Kidney epithelial cell (primary cell): ENCODE data around the gene AOAH. TPM values are rescaled to one million over a fixed set of nuclear protein-coding genes. Genes with fewer than 3 reads are reported as not detected.
A peak's percentile ranks its signal among the peaks of the same experiment; 100 is the strongest.
"Not testable (repeated sequence)": the region's sequence is repeated elsewhere in the genome, so short reads cannot be mapped to it uniquely, and the experiment has no call there.

ENCODE experiments used
- DNase-seq: peaks from one replicate; pipeline ENCODE4 v3.0.0-alpha.2; 2010; ENCODE audit warnings: low read depth
- H3K27me3 ChIP-seq: 2 replicates; pipeline ENCODE4 v1.6.0; 2011; ENCODE audit warnings: low read length; ENCODE audit not compliant: control insufficient read depth, insufficient read depth
- H3K36me3 ChIP-seq: 2 replicates; pipeline ENCODE4 v1.5.1; 2011; ENCODE audit warnings: low read length; ENCODE audit not compliant: control insufficient read depth, insufficient read depth
- H3K4me3 ChIP-seq: 2 replicates; pipeline ENCODE4 v1.5.1; 2011; ENCODE audit warnings: low read depth, mild to moderate bottlenecking, control low read depth, low read length
- total RNA-seq: library from RNA; depleted of rRNA; stranded (reverse); fragments of >200 nt; gene quantifications from 2 replicates; pipeline ENCODE4 v1.2.3, GENCODE V29; 2015
- TF ChIP-seq, protein P1 (sequence below): IDR thresholded peaks from 2 replicates; pipeline ENCODE4 v1.5.1; 2011; ENCODE audit warnings: mild to moderate bottlenecking, moderate library complexity, low read length, control low read depth, inconsistent platforms; ENCODE audit not compliant: insufficient read depth, poor library complexity, severe bottlenecking

AOAH gene
- total RNA-seq, 1 donor from 2014 or later: 4.4 TPM

GRCh38 chr7:36512616-36513015 lies 211.7 kb downstream of the AOAH start:
- Histone ChIP-seq H3K27me3 (no peaks in the 10 kb centered on the region), H3K4me3 (no peak overlapping the region), H3K36me3 (no peaks in the 10 kb centered on the region)
- TF ChIP-seq, protein P1, sequence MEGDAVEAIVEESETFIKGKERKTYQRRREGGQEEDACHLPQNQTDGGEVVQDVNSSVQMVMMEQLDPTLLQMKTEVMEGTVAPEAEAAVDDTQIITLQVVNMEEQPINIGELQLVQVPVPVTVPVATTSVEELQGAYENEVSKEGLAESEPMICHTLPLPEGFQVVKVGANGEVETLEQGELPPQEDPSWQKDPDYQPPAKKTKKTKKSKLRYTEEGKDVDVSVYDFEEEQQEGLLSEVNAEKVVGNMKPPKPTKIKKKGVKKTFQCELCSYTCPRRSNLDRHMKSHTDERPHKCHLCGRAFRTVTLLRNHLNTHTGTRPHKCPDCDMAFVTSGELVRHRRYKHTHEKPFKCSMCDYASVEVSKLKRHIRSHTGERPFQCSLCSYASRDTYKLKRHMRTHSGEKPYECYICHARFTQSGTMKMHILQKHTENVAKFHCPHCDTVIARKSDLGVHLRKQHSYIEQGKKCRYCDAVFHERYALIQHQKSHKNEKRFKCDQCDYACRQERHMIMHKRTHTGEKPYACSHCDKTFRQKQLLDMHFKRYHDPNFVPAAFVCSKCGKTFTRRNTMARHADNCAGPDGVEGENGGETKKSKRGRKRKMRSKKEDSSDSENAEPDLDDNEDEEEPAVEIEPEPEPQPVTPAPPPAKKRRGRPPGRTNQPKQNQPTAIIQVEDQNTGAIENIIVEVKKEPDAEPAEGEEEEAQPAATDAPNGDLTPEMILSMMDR: no peak
- DNase-seq: no peak

DNA sequence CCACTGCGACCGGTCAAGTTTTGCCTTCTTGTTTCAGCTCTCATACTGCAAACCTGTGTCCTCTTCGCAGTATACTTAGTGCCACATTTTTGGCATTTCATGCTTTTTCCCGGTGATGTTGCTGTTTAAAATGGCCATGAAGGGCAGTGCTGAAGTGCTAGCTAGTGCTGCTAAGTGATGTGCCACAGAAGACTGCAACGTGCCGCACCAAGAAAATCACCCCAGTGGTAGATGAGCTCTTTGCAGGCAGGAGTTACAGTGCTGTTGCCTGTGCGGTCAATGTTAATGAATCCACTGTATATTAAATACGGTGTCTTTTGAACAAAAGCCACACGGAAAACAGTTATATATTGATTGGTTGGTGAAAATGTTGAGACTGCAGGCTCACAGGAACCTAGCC lies 214.3 kb downstream of the AOAH start:
- no peak for DNase-seq
- no peaks in the 10 kb centered on the region for H3K27me3 ChIP-seq
- TF ChIP-seq, protein P1: no peak

GRCh38 chr7:36507475-36508440 lies 216.5 kb downstream of the AOAH start:
- no peak overlapping the region for H3K4me3 ChIP-seq

More for the DNA sequence above, 214.3 kb downstream of the AOAH start:
- no peak overlapping the region for H3K4me3 ChIP-seq
- H3K36me3 ChIP-seq: no peaks in the 10 kb centered on the region

GRCh38 chr7:36506820-36507219 lies 217.5 kb downstream of the AOAH start:
- TF ChIP-seq, protein P1: no peak
- Histone ChIP-seq H3K4me3 (no peak overlapping the region), H3K27me3 (no peaks in the 10 kb centered on the region), H3K36me3 (no peaks in the 10 kb centered on the region)
- peak; percentile 19 for DNase-seq

More at GRCh38 chr7:36507475-36508440, 216.5 kb downstream of the AOAH start:
- Histone ChIP-seq H3K36me3 (no peaks in the 10 kb centered on the region), H3K27me3 (no peaks in the 10 kb centered on the region)
- no peak for DNase-seq
- TF ChIP-seq, protein P1: no peak

- no peaks in the 10 kb centered on the region for H3K27me3 ChIP-seq
- no peak for DNase-seq
- TF ChIP-seq, protein P1: no peak
- no peaks in the 10 kb centered on the region for H3K36me3 ChIP-seq
- no peak overlapping the region for H3K4me3 ChIP-seq
Observed at GRCh38 chr7:36506130-36506798, 218.0 kb downstream of the AOAH start.

DNA sequence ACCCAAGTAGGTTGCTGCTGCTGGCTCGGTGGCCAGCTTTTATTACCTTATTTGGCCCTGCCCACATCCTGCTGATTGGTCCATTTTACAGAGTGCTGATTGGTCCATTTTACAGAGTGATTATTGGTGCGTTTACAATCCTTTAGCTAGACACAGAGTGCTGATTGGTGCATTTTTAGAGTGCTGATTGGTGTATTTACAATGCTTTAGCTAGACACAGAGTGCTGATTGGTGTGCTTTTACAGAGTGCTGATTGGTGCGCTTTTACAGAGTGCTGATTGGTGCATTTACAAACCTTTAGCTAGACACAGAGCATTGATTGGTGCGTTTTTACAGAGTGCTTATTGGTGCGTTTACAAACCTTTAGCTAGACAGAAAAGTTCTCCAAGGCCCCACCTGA lies 219.7 kb downstream of the AOAH start:
- H3K4me3 ChIP-seq, H3K27me3 ChIP-seq, H3K36me3 ChIP-seq, DNase-seq: not testable (repeated sequence)

DNA sequence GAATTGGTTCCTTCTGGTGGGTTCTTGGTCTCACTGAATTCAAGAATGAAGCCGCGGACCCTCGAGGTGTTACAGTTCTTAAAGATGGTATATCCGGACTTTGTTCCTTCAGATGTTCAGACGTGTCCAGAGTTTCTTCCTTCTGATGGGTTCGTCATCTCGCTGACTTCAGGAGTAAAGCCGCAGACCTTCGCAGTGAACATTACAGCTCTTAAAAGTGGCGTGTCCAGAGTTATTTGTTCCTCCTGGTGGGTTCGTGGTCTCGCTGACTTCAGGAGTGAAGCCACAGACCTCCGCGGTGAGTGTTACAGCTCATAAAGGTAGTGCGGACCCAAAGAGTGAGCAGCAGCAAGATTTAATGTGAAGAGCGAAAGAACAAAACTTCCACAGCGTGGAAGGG lies 220.1 kb downstream of the AOAH start:
- DNase-seq, H3K4me3 ChIP-seq, H3K36me3 ChIP-seq, H3K27me3 ChIP-seq: not testable (repeated sequence)
